Measurements from ENCODE around the gene SWSAP1. TPM values are rescaled to one million over a fixed set of nuclear protein-coding genes. Genes with fewer than 3 reads are reported as not detected.
"Not testable (repeated sequence)": the region's sequence is repeated elsewhere in the genome, so short reads cannot be mapped to it uniquely, and the experiment has no call there.

Gene SWSAP1
- total RNA-seq, 1 donor from 2014 or later: 1.7 TPM

DNA sequence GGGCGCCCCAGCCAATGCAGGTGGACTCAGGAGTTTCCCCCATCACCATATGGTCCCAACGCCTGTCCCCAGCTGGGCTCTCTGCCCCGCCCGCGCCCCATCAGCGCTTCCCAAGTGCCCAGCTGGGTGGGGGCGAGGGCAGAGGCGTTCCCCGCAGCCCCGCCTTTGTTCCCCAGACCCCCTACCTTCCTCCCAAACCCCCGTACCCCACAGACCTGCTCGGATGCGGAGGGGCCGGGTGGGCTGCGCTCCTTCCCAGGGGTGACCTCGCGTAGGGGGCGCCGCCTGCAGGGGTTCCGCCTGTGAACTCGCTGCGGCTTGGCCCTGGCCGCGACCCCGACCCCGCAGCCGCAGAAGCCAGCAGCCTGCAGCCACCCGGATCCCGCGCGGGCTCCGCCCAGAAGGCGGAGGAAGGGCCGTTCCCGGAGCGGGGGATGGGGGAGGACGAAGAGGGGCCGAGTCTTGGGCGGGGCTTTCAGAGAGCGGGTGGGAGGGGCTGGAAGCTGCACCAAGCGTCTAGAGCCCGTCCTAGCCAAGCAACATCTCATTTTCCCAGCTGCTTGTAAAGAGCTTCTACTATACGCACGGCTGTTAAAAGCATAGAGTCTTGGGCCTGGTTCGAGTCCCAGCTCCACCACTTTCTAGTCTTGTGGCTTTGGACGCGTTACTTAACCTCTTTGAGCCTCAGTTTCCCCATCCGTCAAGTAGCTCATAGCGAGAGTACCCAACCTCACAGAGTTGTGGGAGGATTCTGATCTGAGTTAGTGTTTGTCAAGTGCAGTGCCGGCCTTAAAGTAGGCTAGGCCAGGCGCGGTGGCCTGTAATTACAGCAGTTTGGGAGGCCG is 35.0 kb upstream of the SWSAP1 start, which contains the start of gene RAB3D:
Gene RAB3D (minus strand): TSS at position 404 of the 845 bp plus-strand sequence. CDS start 2,258 bp downstream, outside the sequence.
- H3K4me2 ChIP-seq (ENCODE audit: low read length): peak within 1 kb of the TSS; percentile 74
- no peaks in the 10 kb centered on the region for H3K27me3 ChIP-seq (ENCODE audit: insufficient read depth, low read length)
- no peaks in the 10 kb centered on the region for H3K9me3 ChIP-seq (ENCODE audit: insufficient read depth, low read depth, low read length)
- no peaks in the 10 kb centered on the region for H3K27me3 Mint-ChIP-seq (ENCODE audit: low read depth, unreplicated experiment)
- peak within 1 kb of the TSS; percentile 13 for H3K9ac ChIP-seq (ENCODE audit: low read length)
- H3K4me1 ChIP-seq (ENCODE audit: insufficient read depth, low read length): peaks cover 10% of the 10 kb centered on the region
- DNase-seq (ENCODE audit: low read depth): peak; percentile 59
- H3K27ac Mint-ChIP-seq (ENCODE audit: unreplicated experiment): peak within 1 kb of the TSS; percentile 62
- H3K4me3 Mint-ChIP-seq (ENCODE audit: unreplicated experiment): peak within 1 kb of the TSS; percentile 81
- H4K20me1 ChIP-seq (ENCODE audit: insufficient read depth, low read length): peaks cover 8% of the 10 kb centered on the region
- peak within 1 kb of the TSS; percentile 32 for H3K4me3 ChIP-seq (ENCODE audit: insufficient read depth, low read depth, low read length)
- peaks cover 4% of the 10 kb centered on the region for H3K9me3 Mint-ChIP-seq (ENCODE audit: unreplicated experiment)
- H3K27ac ChIP-seq (ENCODE audit: low read depth, low read length): no peak within 1 kb of the TSS
- no peaks in the 10 kb centered on the region for H3K36me3 ChIP-seq (ENCODE audit: insufficient read depth, low read length)
- peaks cover 12% of the 10 kb centered on the region for H3K36me3 Mint-ChIP-seq (ENCODE audit: low read depth, unreplicated experiment)
- H2AFZ ChIP-seq (ENCODE audit: low read depth, low read length): peak within 1 kb of the TSS; percentile 58
- peaks cover 8% of the 10 kb centered on the region for H3K4me1 Mint-ChIP-seq (ENCODE audit: low read depth, unreplicated experiment)
- no peaks in the 10 kb centered on the region for H3K79me2 ChIP-seq (ENCODE audit: insufficient read depth, low read length)
- no peak for FAIRE-seq
- TF ChIP-seq EZH2 (IDR thresholded peaks at IDR 0.05; ENCODE audit: insufficient read depth, low read length) (no peak), CTCF (IDR thresholded peaks at IDR 0.05; ENCODE audit: insufficient read depth, low read depth, low read length) (no peak)

DNA sequence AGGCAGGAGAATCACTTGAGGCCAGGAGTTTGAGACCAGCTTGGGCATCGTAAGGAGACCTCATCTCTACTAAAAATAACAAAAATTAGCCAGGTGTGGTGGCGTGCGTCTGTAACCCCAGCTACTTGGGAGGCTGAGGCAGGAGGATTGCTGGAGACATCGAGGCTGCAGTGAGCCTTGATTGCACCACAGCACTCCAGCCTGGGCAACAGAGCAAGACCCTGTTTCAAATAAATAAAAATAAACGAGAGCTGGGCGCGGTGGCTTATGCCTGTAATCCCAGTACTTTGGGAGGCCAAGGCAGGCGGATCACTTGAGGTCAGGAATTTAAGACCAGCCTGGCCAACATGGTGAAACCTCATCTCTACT is 34.4 kb upstream of the SWSAP1 start:
- not testable (repeated sequence) for H3K9me3 ChIP-seq (ENCODE audit: insufficient read depth, low read depth, low read length); H3K27me3 ChIP-seq (ENCODE audit: insufficient read depth, low read length); H3K9ac ChIP-seq (ENCODE audit: low read length); FAIRE-seq; H3K4me1 Mint-ChIP-seq (ENCODE audit: low read depth, unreplicated experiment); H3K27ac ChIP-seq (ENCODE audit: low read depth, low read length); H3K27me3 Mint-ChIP-seq (ENCODE audit: low read depth, unreplicated experiment); H2AFZ ChIP-seq (ENCODE audit: low read depth, low read length); H3K79me2 ChIP-seq (ENCODE audit: insufficient read depth, low read length); H3K36me3 ChIP-seq (ENCODE audit: insufficient read depth, low read length); H4K20me1 ChIP-seq (ENCODE audit: insufficient read depth, low read length); H3K9me3 Mint-ChIP-seq (ENCODE audit: unreplicated experiment); DNase-seq (ENCODE audit: low read depth); H3K36me3 Mint-ChIP-seq (ENCODE audit: low read depth, unreplicated experiment); H3K4me3 ChIP-seq (ENCODE audit: insufficient read depth, low read depth, low read length)
- H3K4me1 ChIP-seq (ENCODE audit: insufficient read depth, low read length): peaks cover 13% of the 10 kb centered on the region
- H3K4me2 ChIP-seq (ENCODE audit: low read length): peak overlapping the region; percentile 74
- peak overlapping the region; percentile 62 for H3K27ac Mint-ChIP-seq (ENCODE audit: unreplicated experiment)
- H3K4me3 Mint-ChIP-seq (ENCODE audit: unreplicated experiment): peak overlapping the region; percentile 81

DNA sequence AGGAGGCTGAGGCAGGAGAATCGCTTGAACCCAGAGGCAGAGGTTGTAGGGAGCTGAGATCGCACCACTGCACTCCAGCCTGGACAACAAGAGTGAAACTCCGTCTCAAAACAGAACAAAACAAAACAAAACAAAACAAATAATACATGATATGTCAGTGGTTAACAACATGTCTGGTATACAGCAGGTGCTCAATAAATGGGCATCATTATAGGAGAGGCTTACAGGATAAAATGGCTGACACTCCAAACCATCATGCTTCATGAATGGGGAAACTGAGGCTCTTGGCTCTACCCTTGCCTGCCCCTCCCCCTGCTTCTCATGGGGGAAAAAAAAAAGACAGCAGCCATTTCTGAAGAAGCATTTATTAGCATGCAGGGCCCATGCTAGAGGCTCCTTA is 32.0 kb upstream of the SWSAP1 start:
- no peak overlapping the region for H3K27ac ChIP-seq (ENCODE audit: low read depth, low read length)
- peaks cover 8% of the 10 kb centered on the region for H4K20me1 ChIP-seq (ENCODE audit: insufficient read depth, low read length)
- H3K4me1 ChIP-seq (ENCODE audit: insufficient read depth, low read length): peaks cover 22% of the 10 kb centered on the region
- Mint-ChIP-seq H3K27ac (ENCODE audit: unreplicated experiment) (no peak overlapping the region), H3K36me3 (ENCODE audit: low read depth, unreplicated experiment) (peaks cover 2% of the 10 kb centered on the region), H3K27me3 (ENCODE audit: low read depth, unreplicated experiment) (no peaks in the 10 kb centered on the region), H3K4me3 (ENCODE audit: unreplicated experiment) (no peak overlapping the region), H3K4me1 (ENCODE audit: low read depth, unreplicated experiment) (peaks cover 13% of the 10 kb centered on the region), H3K9me3 (ENCODE audit: unreplicated experiment) (no peaks in the 10 kb centered on the region)
- TF ChIP-seq CTCF (IDR thresholded peaks at IDR 0.05; ENCODE audit: insufficient read depth, low read depth, low read length): no peak
- no peak for TF ChIP-seq EZH2 (IDR thresholded peaks at IDR 0.05; ENCODE audit: insufficient read depth, low read length)
- peaks cover 2% of the 10 kb centered on the region for H3K79me2 ChIP-seq (ENCODE audit: insufficient read depth, low read length)
- H3K9me3 ChIP-seq (ENCODE audit: insufficient read depth, low read depth, low read length): no peaks in the 10 kb centered on the region
- no peak for DNase-seq (ENCODE audit: low read depth)
- no peaks in the 10 kb centered on the region for H3K27me3 ChIP-seq (ENCODE audit: insufficient read depth, low read length)
- H3K9ac ChIP-seq (ENCODE audit: low read length): no peak overlapping the region
- H3K4me2 ChIP-seq (ENCODE audit: low read length): no peak overlapping the region
- FAIRE-seq: no peak
- no peaks in the 10 kb centered on the region for H3K36me3 ChIP-seq (ENCODE audit: insufficient read depth, low read length)
- H2AFZ ChIP-seq (ENCODE audit: low read depth, low read length): no peak overlapping the region
- H3K4me3 ChIP-seq (ENCODE audit: insufficient read depth, low read depth, low read length): no peak overlapping the region

Measured in astrocyte (in vitro differentiated cells and primary cell).